HepG2 (cell line): Measurements from ENCODE around the gene GPATCH3.

ENCODE experiments used
- BHLHE40 ChIP-seq: IDR thresholded peaks from 2 replicates; pipeline ENCODE4 v1.6.1; 2011; ENCODE audit warnings: low read length, improper control_type of control experiment
- HNRNPUL1 ChIP-seq: fragments of 200-400 bp; formaldehyde crosslinking; IDR thresholded peaks from 2 replicates; pipeline ENCODE4 v1.6.1; 2017; ENCODE audit warnings: low read depth, mild to moderate bottlenecking, low read length, moderate library complexity
- JUN ChIP-seq: sonication (generic); formaldehyde crosslinking; IDR thresholded peaks from 2 replicates; pipeline ENCODE4 v1.4.0; 2020; ENCODE audit warnings: mild to moderate bottlenecking, missing genetic modification reagents
- MXD1 ChIP-seq: sonication (generic); formaldehyde crosslinking; IDR thresholded peaks from 2 replicates; pipeline ENCODE4 v1.4.0; 2020; ENCODE audit warnings: mild to moderate bottlenecking, missing genetic modification reagents
- POLR2AphosphoS5 ChIP-seq: IDR thresholded peaks from 2 replicates; pipeline ENCODE4 v1.6.1; 2012; ENCODE audit warnings: low read depth, low read length
- RBM39 ChIP-seq: fragments of 200-400 bp; formaldehyde crosslinking; IDR thresholded peaks from one replicate; pipeline ENCODE4 v1.6.1; 2018; ENCODE audit warnings: antibody characterized with exemption, mild to moderate bottlenecking, low read depth, low read length; ENCODE audit not compliant: poor library complexity, severe bottlenecking
- ZNF121 ChIP-seq: sonication (generic); formaldehyde crosslinking; IDR thresholded peaks from 2 replicates; pipeline ENCODE4 v1.5.0; 2020; ENCODE audit warnings: mild to moderate bottlenecking, missing genetic modification reagents
- ZNF446 ChIP-seq: sonication (generic); formaldehyde crosslinking; IDR thresholded peaks from 2 replicates; pipeline ENCODE4 v1.5.0; 2020; ENCODE audit warnings: mild to moderate bottlenecking, missing genetic modification reagents

DNA sequence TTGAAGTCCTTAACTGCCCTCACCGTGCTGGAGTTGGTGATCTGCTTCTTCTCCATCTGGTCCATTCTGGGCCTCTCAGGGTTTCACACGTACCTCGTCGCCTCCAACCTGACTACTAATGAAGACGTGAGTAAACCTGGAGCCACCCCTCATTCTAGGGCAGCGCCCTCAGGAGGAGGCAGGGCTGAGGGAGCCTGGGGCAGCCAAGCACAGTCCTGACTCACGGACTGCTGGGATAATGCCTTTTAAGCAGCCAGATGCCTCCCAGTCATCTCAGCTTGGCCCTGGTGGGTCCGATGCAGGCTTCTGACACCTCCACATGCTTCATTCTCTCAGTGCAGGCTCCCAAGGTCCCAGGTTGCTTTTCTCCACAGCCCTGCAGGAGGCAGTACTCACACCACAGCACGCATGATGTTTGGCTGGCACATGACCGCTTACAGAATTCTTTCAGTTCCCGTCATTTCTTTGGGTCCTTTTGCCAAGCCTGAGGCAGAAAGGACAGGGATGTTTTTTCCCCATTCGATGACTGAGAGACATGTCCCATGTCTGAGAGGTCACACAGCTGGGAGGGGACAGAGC is 49.1 kb downstream of the GPATCH3 start:
- TF ChIP-seq RBM39 (no peak), HNRNPUL1 (no peak), ZNF446 (no peak), BHLHE40 (no peak), JUN (no peak), POLR2AphosphoS5 (no peak), ZNF121 (CRISPR knock-in tag) (no peak), MXD1 (CRISPR knock-in tag) (no peak)
